Upper lobe of left lung (tissue), 4 donors: Measurements from ENCODE around the gene ENOPH1.

Experiments
- EP300 ChIP-seq, 4 donors: sonication (generic); formaldehyde crosslinking; IDR thresholded peaks; one replicate each; pipeline ENCODE4 v1.5.1; 2017; ENCODE audit warnings: antibody characterized with exemption in 4 of 4, control low read depth in 2 of 4
- POLR2A ChIP-seq, 4 donors: fragments of 450-650 bp; IDR thresholded peaks; one replicate each; pipeline ENCODE4 v1.5.1; 2016 to 2017; ENCODE audit warnings: antibody characterized with exemption in 4 of 4, mild to moderate bottlenecking in 2 of 4
- POLR2AphosphoS5 ChIP-seq, 2 donors: sonication (generic); formaldehyde crosslinking; IDR thresholded peaks; one replicate each; pipeline ENCODE4 v1.5.1; 2017; ENCODE audit warnings: antibody characterized with exemption in 2 of 2
- TF ChIP-seq, protein P1 (sequence below), 6 experiments: fragments of 450-650 bp in 4 of 6; fragments of 200-600 bp in 2 of 6; sonication (generic) in 2 of 6; IDR thresholded peaks; one replicate each; pipeline ENCODE4 v1.5.1; 2016 to 2019; ENCODE audit warnings: antibody characterized with exemption in 6 of 6

DNA sequence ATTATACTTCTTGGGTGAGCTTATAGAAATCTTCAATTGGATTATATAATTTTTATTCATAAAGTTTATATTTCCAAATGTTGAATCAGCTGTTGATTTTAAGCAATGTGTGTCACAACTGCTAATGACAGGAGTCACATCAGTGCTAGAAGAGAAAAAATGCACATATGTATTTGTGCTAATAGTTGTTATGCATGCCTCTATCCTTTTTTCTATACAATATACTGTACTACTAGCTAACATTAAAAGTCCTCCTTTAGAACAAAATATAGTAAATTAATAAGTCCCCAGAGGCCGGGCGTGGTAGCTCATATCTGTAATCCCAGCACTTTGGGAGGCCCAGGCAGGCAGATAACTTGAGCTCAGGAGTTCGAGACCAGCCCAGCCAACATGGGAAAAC, 32.9 kb upstream of the ENOPH1 start:
- TF ChIP-seq, protein P1, sequence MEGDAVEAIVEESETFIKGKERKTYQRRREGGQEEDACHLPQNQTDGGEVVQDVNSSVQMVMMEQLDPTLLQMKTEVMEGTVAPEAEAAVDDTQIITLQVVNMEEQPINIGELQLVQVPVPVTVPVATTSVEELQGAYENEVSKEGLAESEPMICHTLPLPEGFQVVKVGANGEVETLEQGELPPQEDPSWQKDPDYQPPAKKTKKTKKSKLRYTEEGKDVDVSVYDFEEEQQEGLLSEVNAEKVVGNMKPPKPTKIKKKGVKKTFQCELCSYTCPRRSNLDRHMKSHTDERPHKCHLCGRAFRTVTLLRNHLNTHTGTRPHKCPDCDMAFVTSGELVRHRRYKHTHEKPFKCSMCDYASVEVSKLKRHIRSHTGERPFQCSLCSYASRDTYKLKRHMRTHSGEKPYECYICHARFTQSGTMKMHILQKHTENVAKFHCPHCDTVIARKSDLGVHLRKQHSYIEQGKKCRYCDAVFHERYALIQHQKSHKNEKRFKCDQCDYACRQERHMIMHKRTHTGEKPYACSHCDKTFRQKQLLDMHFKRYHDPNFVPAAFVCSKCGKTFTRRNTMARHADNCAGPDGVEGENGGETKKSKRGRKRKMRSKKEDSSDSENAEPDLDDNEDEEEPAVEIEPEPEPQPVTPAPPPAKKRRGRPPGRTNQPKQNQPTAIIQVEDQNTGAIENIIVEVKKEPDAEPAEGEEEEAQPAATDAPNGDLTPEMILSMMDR (IDR thresholded peaks at IDR 0.05), result no peak
- no peak for TF ChIP-seq POLR2A (IDR thresholded peaks at IDR 0.05)
- no peak for TF ChIP-seq POLR2AphosphoS5 (IDR thresholded peaks at IDR 0.05)
- no peak for TF ChIP-seq EP300 (IDR thresholded peaks at IDR 0.05)
